ENCODE measurements around the gene TRIM41.

- TF ChIP-seq YY1 (IDR thresholded peaks at IDR 0.05; ENCODE audit: insufficient read depth, insufficient read length) (no peak), ZNF274 (IDR thresholded peaks at IDR 0.05; ENCODE audit: low read depth, low read length) (no peak)
These were observed 5.8 kb upstream of the TRIM41 start for GRCh38 chr5:181217111-181217802.
